Measurements from ENCODE around the gene VPS26B. TPM values are rescaled to one million over a fixed set of nuclear protein-coding genes. Genes with fewer than 3 reads are reported as not detected.

VPS26B gene
- total and polyA plus RNA-seq, 2 donors (not counting 3 experiments of a cell fraction or from before 2014, with no cell fraction given) = 40.2 to 53.1 TPM

GRCh38 chr11:134228625-134229024 lies 4.2 kb downstream of the VPS26B start:
- Histone ChIP-seq H3K4me3 (replicated peaks in 1 of 3; ENCODE audit: insufficient read depth in 1 of 3, low read depth in 1 of 3, low read length in 3 of 3) (no peak overlapping the region), H3K36me3 (ENCODE audit: control insufficient read depth in 2 of 2, extremely low read depth in 1 of 2, insufficient read depth in 2 of 2, low read length in 2 of 2) (no peaks in the 10 kb centered on the region), H3K4me2 (ENCODE audit: insufficient read depth, low read length) (no peak overlapping the region), H3K9me1 (replicated peaks; ENCODE audit: control insufficient read depth, extremely low read depth, insufficient read depth, low read length) (no peaks in the 10 kb centered on the region), H3K4me1 (ENCODE audit: control insufficient read depth, extremely low read depth, insufficient read depth, low read length) (peaks cover 36% of the 10 kb centered on the region), H3K27me3 (ENCODE audit: control insufficient read depth in 2 of 2, insufficient read depth in 2 of 2, low read length in 2 of 2) (no peaks in the 10 kb centered on the region), H2AFZ (ENCODE audit: low read depth, low read length) (no peak overlapping the region), H3K27ac (ENCODE audit: insufficient read depth, low read depth, low read length) (no peak overlapping the region), H3K9me3 (replicated peaks; ENCODE audit: control insufficient read depth, insufficient read depth, low read length) (no peaks in the 10 kb centered on the region), H3K9ac (replicated peaks; ENCODE audit: extremely low read depth, insufficient read depth, low read length) (no peak overlapping the region), H3K79me2 (ENCODE audit: control insufficient read depth, insufficient read depth, low read length) (peaks cover 66% of the 10 kb centered on the region), H4K20me1 (replicated peaks; ENCODE audit: control insufficient read depth, extremely low read depth, insufficient read depth, low read length) (no peaks in the 10 kb centered on the region)
- TF ChIP-seq MYC (IDR thresholded peaks at IDR 0.05; ENCODE audit: low read depth, low read length) = no peak
- TF ChIP-seq FOS (IDR thresholded peaks at IDR 0.05; ENCODE audit: borderline replicate concordance, insufficient read depth, low read length) = no peak
- TF ChIP-seq MAX (IDR thresholded peaks at IDR 0.05; ENCODE audit: insufficient read depth, insufficient read length) = no peak
- no peak for TF ChIP-seq EZH2 (IDR thresholded peaks at IDR 0.05; ENCODE audit: borderline replicate concordance, low read depth, low read length, severe bottlenecking)
- TF ChIP-seq POLR2AphosphoS5 (IDR thresholded peaks at IDR 0.05; ENCODE audit: insufficient read depth, low read depth, low read length) = no peak
- TF ChIP-seq JUN (IDR thresholded peaks at IDR 0.05; ENCODE audit: borderline replicate concordance, insufficient read depth, insufficient read length, low read depth) = no peak
- no peak for TF ChIP-seq GATA2 (IDR thresholded peaks at IDR 0.05; ENCODE audit: insufficient read depth, insufficient read length, low read depth, low read length)
- TF ChIP-seq CTCF (IDR thresholded peaks at IDR 0.05; ENCODE audit: extremely low read depth in 1 of 2, insufficient read depth in 1 of 2, low read depth in 1 of 2, low read length in 2 of 2) = no peak
- no peak for TF ChIP-seq POLR2A (IDR thresholded peaks at IDR 0.05; ENCODE audit: low read depth, low read length)
- dilution Hi-C loops (cut with MboI; ENCODE audit: extremely low pct_ligation_motif_present, low sequenced_read_pairs) = no loop called here
- POLR2A ChIA-PET = no interaction called here
- CTCF ChIA-PET = no interaction called here
- no TSS peak for BruUV-seq (replicated peaks)
- no peak for FAIRE-seq
- intact Hi-C loops (cut with micrococcal nuclease) = no loop called here
- no peak for DNase-seq (ENCODE audit: low read depth, low spot score)
